H1 (cell line): Measurements from ENCODE around the gene SEC14L5. TPM values are rescaled to one million over a fixed set of nuclear protein-coding genes. Genes with fewer than 3 reads are reported as not detected.

ENCODE experiments used
- CTCF ChIA-PET: fragments of 300-600 bp; sonication (Branson Sonifier 250); formaldehyde crosslinking; loops from one replicate; lab custom pipeline; 2021; ENCODE audit not compliant: partially characterized antibody; lab: Charles Lee
- POLR2A ChIA-PET: fragments of 300-600 bp; sonication (Branson Sonifier 250); formaldehyde crosslinking; loops from one replicate; lab custom pipeline; 2021; ENCODE audit warnings: inconsistent platforms; ENCODE audit not compliant: partially characterized antibody; lab: Charles Lee
- DNase-seq, 2 experiments: peaks; one replicate each; pipeline versions ENCODE4 v3.0.0 to v3.0.0-alpha.2; 2010 to 2022; ENCODE audit warnings: low spot score in 2 of 2, low read depth in 1 of 2, mixed read lengths in 1 of 2
- FAIRE-seq: peaks from 2 replicates; lab custom pipeline; 2011; peaks lifted over from hg19 to GRCh38; lab: Jason Lieb, UNC
- H2AFZ ChIP-seq: 2 replicates; pipeline ENCODE4 v1.8.1; 2012; ENCODE audit warnings: low read length, inconsistent platforms
- H2AK5ac ChIP-seq: 2 replicates; pipeline ENCODE4 v1.6.1; 2013; ENCODE audit warnings: low read depth, low read length
- H2BK120ac ChIP-seq: replicated peaks from 2 replicates; pipeline ENCODE3; 2013; ENCODE audit warnings: low read depth, low read length, inconsistent platforms
- H2BK12ac ChIP-seq: 2 replicates; pipeline ENCODE4 v1.6.1; 2013; ENCODE audit warnings: low read depth, low read length
- H2BK15ac ChIP-seq: 2 replicates; pipeline ENCODE4 v1.6.1; 2013; ENCODE audit warnings: low read length
- H2BK20ac ChIP-seq: 2 replicates; pipeline ENCODE4 v1.6.1; 2013; ENCODE audit warnings: low read length
- H2BK5ac ChIP-seq: 2 replicates; pipeline ENCODE4 v1.6.1; 2013; ENCODE audit warnings: low read depth, low read length
- H3K14ac ChIP-seq: 2 replicates; pipeline ENCODE4 v1.6.1; 2013; ENCODE audit warnings: inconsistent platforms; ENCODE audit not compliant: insufficient read length
- H3K18ac ChIP-seq: 2 replicates; pipeline ENCODE4 v1.6.1; 2013; ENCODE audit warnings: low read length; ENCODE audit errors: extremely low read depth
- H3K23ac ChIP-seq: 2 replicates; pipeline ENCODE4 v1.6.1; 2013; ENCODE audit warnings: inconsistent platforms; ENCODE audit not compliant: insufficient read length
- H3K23me2 ChIP-seq: 2 replicates; pipeline ENCODE4 v1.6.1; 2013; ENCODE audit warnings: low read depth, low read length
- H3K27ac ChIP-seq: 2 replicates; pipeline ENCODE4 v1.6.1; 2011; ENCODE audit warnings: low read depth, low read length, inconsistent platforms
- H3K27me3 ChIP-seq, 4 experiments: replicated peaks in 1 of 4; 1 replicate in 1 of 4; 2 replicates in 3 of 4; pipeline versions ENCODE4 v1.6.1 to v1.8.1; 2011 to 2013; ENCODE audit warnings: low read length in 3 of 4, mild to moderate bottlenecking in 3 of 4, inconsistent platforms in 2 of 4, mixed read lengths in 2 of 4, moderate library complexity in 1 of 4; ENCODE audit not compliant: control insufficient read depth in 3 of 4, insufficient read depth in 3 of 4; ENCODE audit errors: extremely low read depth in 1 of 4
- H3K36me3 ChIP-seq, 4 experiments: 2 replicates each; pipeline versions ENCODE4 v1.6.1 to v1.8.1; 2011 to 2013; ENCODE audit warnings: mild to moderate bottlenecking in 4 of 4, low read length in 3 of 4, moderate library complexity in 2 of 4, control low read depth in 1 of 4, inconsistent platforms in 1 of 4; ENCODE audit not compliant: insufficient read depth in 4 of 4, control insufficient read depth in 2 of 4
- H3K4ac ChIP-seq: replicated peaks from 2 replicates; pipeline ENCODE3; 2013; ENCODE audit warnings: low read length, low read depth, mixed read lengths, inconsistent platforms; ENCODE audit not compliant: insufficient read length
- H3K4me1 ChIP-seq, 4 experiments: replicated peaks in 1 of 4; 1 replicate in 1 of 4; 2 replicates in 3 of 4; pipeline versions ENCODE4 v1.6.1 to v1.8.1; 2011 to 2013; ENCODE audit warnings: low read length in 3 of 4, inconsistent platforms in 2 of 4, mixed read lengths in 1 of 4; ENCODE audit not compliant: insufficient read depth in 4 of 4, control insufficient read depth in 3 of 4
- H3K4me2 ChIP-seq, 2 experiments: 2 replicates each; pipeline versions ENCODE4 v1.6.1 to v1.8.1; 2011 to 2013; ENCODE audit warnings: low read depth in 2 of 2, low read length in 2 of 2, control low read depth in 1 of 2, inconsistent platforms in 1 of 2, mild to moderate bottlenecking in 1 of 2; ENCODE audit not compliant: insufficient read depth in 1 of 2
- H3K4me3 ChIP-seq, 4 experiments: fragments of 200-600, 300-600 bp in 1 of 4; sonication (generic), shearing (Covaris generic), sonication (Bioruptor Twin) in 1 of 4; 2 replicates each; pipeline versions ENCODE4 v1.5.1 to v1.8.1; 2011 to 2016; ENCODE audit warnings: low read length in 4 of 4, low read depth in 3 of 4, control low read depth in 2 of 4, inconsistent platforms in 2 of 4, mild to moderate bottlenecking in 2 of 4, mixed read lengths in 1 of 4, moderate library complexity in 1 of 4; ENCODE audit not compliant: insufficient read depth in 2 of 4; ENCODE audit errors: extremely low read depth in 1 of 4
- H3K56ac ChIP-seq: replicated peaks from 2 replicates; pipeline ENCODE3; 2013; ENCODE audit warnings: low read depth, mild to moderate bottlenecking, mixed read lengths, low read length, inconsistent platforms; ENCODE audit not compliant: insufficient read length
- H3K79me1 ChIP-seq: 2 replicates; pipeline ENCODE4 v1.6.1; 2013; ENCODE audit warnings: low read depth, low read length, control low read depth
- H3K79me2 ChIP-seq, 2 experiments: 2 replicates each; pipeline versions ENCODE4 v1.6.1 to v1.8.1; 2012 to 2013; ENCODE audit warnings: low read length in 2 of 2, mild to moderate bottlenecking in 2 of 2, inconsistent platforms in 1 of 2; ENCODE audit not compliant: insufficient read depth in 2 of 2, control insufficient read depth in 1 of 2
- H3K9ac ChIP-seq, 4 experiments: replicated peaks in 1 of 4; 1 replicate in 1 of 4; 2 replicates in 3 of 4; pipeline versions ENCODE4 v1.6.1 to v1.8.1; 2011 to 2013; ENCODE audit warnings: low read depth in 3 of 4, low read length in 3 of 4, control low read depth in 2 of 4, mild to moderate bottlenecking in 2 of 4, moderate library complexity in 2 of 4, inconsistent platforms in 1 of 4; ENCODE audit errors: extremely low read depth in 1 of 4
- H3K9me3 ChIP-seq, 2 experiments: 2 replicates each; pipeline versions ENCODE4 v1.6.1 to v1.8.1; 2012 to 2013; ENCODE audit warnings: mild to moderate bottlenecking in 2 of 2, moderate library complexity in 2 of 2, control low read depth in 1 of 2, inconsistent platforms in 1 of 2, low read depth in 1 of 2, low read length in 1 of 2, mixed read lengths in 1 of 2; ENCODE audit not compliant: insufficient read depth in 2 of 2
- H4K20me1 ChIP-seq, 2 experiments: replicated peaks in 1 of 2; 2 replicates each; pipeline versions ENCODE3 to v1.8.1; 2011 to 2013; ENCODE audit warnings: inconsistent platforms in 2 of 2, low read length in 2 of 2, mild to moderate bottlenecking in 1 of 2; ENCODE audit not compliant: insufficient read depth in 2 of 2, control insufficient read depth in 1 of 2
- H4K5ac ChIP-seq: 2 replicates; pipeline ENCODE4 v1.6.1; 2013; ENCODE audit warnings: low read length, low read depth, mixed read lengths, inconsistent platforms; ENCODE audit not compliant: insufficient read length
- H4K8ac ChIP-seq: 2 replicates; pipeline ENCODE4 v1.8.0; 2013; ENCODE audit warnings: mild to moderate bottlenecking, moderate library complexity, low read length, inconsistent platforms; ENCODE audit not compliant: insufficient read depth; ENCODE audit errors: extremely low read depth
- H4K91ac ChIP-seq: replicated peaks from 2 replicates; pipeline ENCODE3; 2013; ENCODE audit warnings: low read length, mixed read lengths, inconsistent platforms; ENCODE audit not compliant: insufficient read length
- CREB1 ChIP-seq: IDR thresholded peaks from 2 replicates; pipeline ENCODE4 v1.6.1; 2012; ENCODE audit warnings: inconsistent platforms
- NANOG ChIP-seq: IDR thresholded peaks from 2 replicates; pipeline ENCODE4 v1.6.1; 2011; ENCODE audit warnings: low read length, low read depth, mild to moderate bottlenecking, inconsistent platforms; ENCODE audit not compliant: insufficient read depth, poor library complexity, severe bottlenecking
- NRF1 ChIP-seq: IDR thresholded peaks from 2 replicates; pipeline ENCODE4 v1.6.1; 2011; ENCODE audit warnings: mild to moderate bottlenecking, low read depth, low read length, improper control_type of control experiment
- RAD21 ChIP-seq, 2 experiments: IDR thresholded peaks in 1 of 2; conservative IDR thresholded peaks in 1 of 2; 2 replicates each; pipeline ENCODE4 v1.6.1; 2011; ENCODE audit warnings: low read depth in 2 of 2, low read length in 2 of 2, improper control_type of control experiment in 1 of 2, inconsistent platforms in 1 of 2, mild to moderate bottlenecking in 1 of 2, moderate library complexity in 1 of 2
- RBBP5 ChIP-seq: IDR thresholded peaks from 2 replicates; pipeline ENCODE4 v1.7.1; 2012; ENCODE audit warnings: low read depth, mild to moderate bottlenecking, inconsistent platforms, low read length, moderate library complexity, borderline replicate concordance
- RXRA ChIP-seq: IDR thresholded peaks from 2 replicates; pipeline ENCODE4 v1.6.1; 2011; ENCODE audit warnings: low read depth, mild to moderate bottlenecking, low read length, moderate library complexity; ENCODE audit not compliant: insufficient read depth
- SIRT6 ChIP-seq: IDR thresholded peaks from one replicate; pipeline ENCODE4 v1.7.1; 2012; ENCODE audit warnings: low read length, inconsistent platforms
- WGBS, 2 experiments: shearing (Covaris generic) in 1 of 2; methylation state at CpG; one replicate each; pipeline versions ENCODE4 v1.1.6 to v1.1.7; 2013 to 2015; ENCODE audit warnings: low lambda C conversion rate in 2 of 2, mixed read lengths in 2 of 2, inconsistent platforms in 1 of 2, low coverage in 1 of 2, missing lambda C conversion rate in 1 of 2; ENCODE audit not compliant: insufficient replicate concordance in 2 of 2, insufficient coverage in 1 of 2, insufficient read length in 1 of 2; ENCODE audit errors: extremely low coverage in 1 of 2, missing lambda C conversion rate in 1 of 2; 5-methylcytosine and 5-hydroxymethylcytosine counted together
- polyA plus RNA-seq, 7 experiments: library from polyadenylated mRNA; depleted of rRNA in 3 of 7; stranded (reverse) in 5 of 7; unstranded in 2 of 7; fragments of >200 nt in 5 of 7; fragments of 200-250 nt in 2 of 7; gene quantifications; 1 replicate in 5 of 7; 2 replicates in 1 of 7; 4 replicates in 1 of 7; pipeline versions ENCODE4 v1.2.1 to v1.2.3, GENCODE V29; 2011 to 2013; ENCODE audit warnings: missing spikeins in 2 of 7, mixed read lengths in 2 of 7
- total RNA-seq: library from RNA; stranded (reverse); fragmentation: NEBNext Ultra II Directional; extraction: Animal tissue kit (Norgen Biotek cat#: 25700); gene quantifications from 2 replicates; pipeline ENCODE4 v1.2.1, GENCODE V29; 2021
- TF ChIP-seq, protein P1 (sequence below), 3 experiments: IDR thresholded peaks; 1 replicate in 2 of 3; 2 replicates in 1 of 3; pipeline versions ENCODE4 v1.5.1 to v1.6.1; 2011; ENCODE audit warnings: low read length in 3 of 3, mild to moderate bottlenecking in 3 of 3, inconsistent platforms in 2 of 3, low read depth in 1 of 3, moderate library complexity in 1 of 3; ENCODE audit not compliant: insufficient read depth in 1 of 3; ENCODE audit errors: control extremely low read depth in 1 of 3

SEC14L5 gene
- total and polyA plus RNA-seq, 2 of the 8 experiments (the other 6 are each of a cell fraction or from before 2014, with no cell fraction given), result 1.9 to 3.0 TPM

DNA sequence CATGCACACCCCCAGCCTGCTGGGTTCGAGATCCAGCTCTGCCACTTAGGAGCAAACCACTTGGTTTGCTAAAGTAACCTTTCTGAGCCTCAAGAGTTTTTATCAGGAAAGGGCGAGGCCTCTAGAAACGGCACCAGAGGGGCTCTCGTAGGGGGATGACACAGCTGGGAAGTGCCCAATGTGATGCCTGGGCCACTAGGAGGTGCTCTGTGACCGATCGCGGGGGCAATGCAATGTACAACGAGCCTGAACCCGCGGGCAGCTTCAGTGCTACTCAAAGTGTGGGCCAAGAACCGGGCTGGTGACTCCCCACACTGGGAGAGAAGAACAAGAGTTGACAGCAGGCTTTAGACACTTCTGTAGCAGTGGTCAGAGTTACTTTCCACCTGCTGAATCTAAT is 98.2 kb downstream of the SEC14L5 start:
- CTCF ChIA-PET, result interaction anchor here (0.6 to 28.8 kb wide), 10 partner anchors 10 to 117 kb away, joined by 3 to 625 read pairs (median 7); partner anchors contain the start of genes ALG1 and C16orf89
- no peak overlapping the region for H3K27ac ChIP-seq
- POLR2A ChIA-PET, result interaction anchor here (0.7 to 1.6 kb wide), 5 partner anchors 16 to 423 kb away, joined by 3 to 5 read pairs (median 3); partner anchors contain the start of gene ALG1
- TF ChIP-seq RBBP5 (no peak), RAD21 (IDR thresholded peaks at IDR 0.05 in 1 of 2, conservative IDR thresholded peaks at IDR 0.05 in 1 of 2; ENCODE audit: low read depth in 2 of 2, low read length in 2 of 2) (peak; percentile 87 to 94), CREB1 (0 out of 2 replicates have a peak, but pooled peaks have one; percentile 21), RXRA (no peak), SIRT6 (no peak), NANOG (peak; percentile 19), NRF1 (no peak)
- TF ChIP-seq, protein P1, sequence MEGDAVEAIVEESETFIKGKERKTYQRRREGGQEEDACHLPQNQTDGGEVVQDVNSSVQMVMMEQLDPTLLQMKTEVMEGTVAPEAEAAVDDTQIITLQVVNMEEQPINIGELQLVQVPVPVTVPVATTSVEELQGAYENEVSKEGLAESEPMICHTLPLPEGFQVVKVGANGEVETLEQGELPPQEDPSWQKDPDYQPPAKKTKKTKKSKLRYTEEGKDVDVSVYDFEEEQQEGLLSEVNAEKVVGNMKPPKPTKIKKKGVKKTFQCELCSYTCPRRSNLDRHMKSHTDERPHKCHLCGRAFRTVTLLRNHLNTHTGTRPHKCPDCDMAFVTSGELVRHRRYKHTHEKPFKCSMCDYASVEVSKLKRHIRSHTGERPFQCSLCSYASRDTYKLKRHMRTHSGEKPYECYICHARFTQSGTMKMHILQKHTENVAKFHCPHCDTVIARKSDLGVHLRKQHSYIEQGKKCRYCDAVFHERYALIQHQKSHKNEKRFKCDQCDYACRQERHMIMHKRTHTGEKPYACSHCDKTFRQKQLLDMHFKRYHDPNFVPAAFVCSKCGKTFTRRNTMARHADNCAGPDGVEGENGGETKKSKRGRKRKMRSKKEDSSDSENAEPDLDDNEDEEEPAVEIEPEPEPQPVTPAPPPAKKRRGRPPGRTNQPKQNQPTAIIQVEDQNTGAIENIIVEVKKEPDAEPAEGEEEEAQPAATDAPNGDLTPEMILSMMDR (IDR thresholded peaks at IDR 0.05; ENCODE audit: control extremely low read depth in 1 of 3, insufficient read depth in 1 of 3, low read depth in 1 of 3, low read length in 3 of 3), result peak; percentile 90 to 94 (median 94)
- no peak overlapping the region for H2BK5ac ChIP-seq
- H2BK120ac ChIP-seq, result no peak overlapping the region
- no peaks in the 10 kb centered on the region for H4K20me1 ChIP-seq
- H3K56ac ChIP-seq, result no peak overlapping the region
- H3K4ac ChIP-seq, result no peak overlapping the region
- no peak overlapping the region for H2BK20ac ChIP-seq
- H3K9ac ChIP-seq, result no peak overlapping the region
- H3K79me1 ChIP-seq, result no peaks in the 10 kb centered on the region
- peak in 1 of 2 experiments; percentile 81 for DNase-seq
- no peaks in the 10 kb centered on the region for H3K9me3 ChIP-seq
- FAIRE-seq, result peak; percentile 58
- H3K36me3 ChIP-seq, result no peaks in the 10 kb centered on the region
- H3K4me3 ChIP-seq, result no peak overlapping the region
- H3K4me2 ChIP-seq, result no peak overlapping the region
- H2AK5ac ChIP-seq, result no peak overlapping the region
- no peak overlapping the region for H3K23ac ChIP-seq
- no peak overlapping the region; the same call in 1 of the 2 replicates for H4K8ac ChIP-seq
- H3K79me2 ChIP-seq, result no peaks in the 10 kb centered on the region
- no peak overlapping the region for H2AFZ ChIP-seq
- H2BK15ac ChIP-seq, result 0 out of 2 replicates have a peak overlapping the region, but pooled peaks have one; percentile 49
- H2BK12ac ChIP-seq, result no peak overlapping the region
- H4K91ac ChIP-seq, result no peak overlapping the region
- no peaks in the 10 kb centered on the region for H3K27me3 ChIP-seq
- 38% methylated on average over 11 of the region's 11 CpGs; no CpG with 5 or more reads in 1 of the 2 experiments for WGBS, 2 experiments
- peak overlapping the region; percentile 73; the same call in 1 of the 2 replicates for H3K18ac ChIP-seq
- no peaks in the 10 kb centered on the region; the same call in 1 of the 2 replicates for H3K23me2 ChIP-seq
- H3K14ac ChIP-seq, result no peak overlapping the region
- H4K5ac ChIP-seq, result no peak overlapping the region
- H3K4me1 ChIP-seq, result peaks cover 0 to 21% (median 14%) of the 10 kb centered on the region in 4 experiments; a peak in 6 of 7 replicates
